ENCODE data around the gene TTBK2.

Gene TTBK2

DNA sequence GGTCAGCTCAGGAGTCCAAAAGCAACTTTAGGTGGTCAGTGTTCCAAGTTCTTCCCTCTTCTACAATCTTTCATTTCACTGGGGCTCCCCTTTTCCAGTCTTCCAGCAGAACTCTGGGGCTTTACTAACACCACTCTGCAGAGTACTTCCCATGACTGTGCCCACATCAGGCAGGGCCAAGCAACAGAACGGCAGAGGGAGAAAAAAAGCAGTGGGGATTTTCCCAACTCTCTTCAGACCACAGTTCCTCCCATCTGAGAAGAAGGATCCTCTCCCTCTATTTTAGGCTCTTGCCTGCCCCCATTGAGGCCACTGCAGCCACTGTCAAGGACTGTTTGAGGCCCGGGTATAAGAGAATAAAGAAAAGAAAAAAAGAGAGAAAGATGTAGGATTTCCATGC is 70.7 kb downstream of the TTBK2 start:
- H3K27ac ChIP-seq: no peak overlapping the region
- H3K9me3 ChIP-seq (ENCODE audit: severe bottlenecking): no peaks in the 10 kb centered on the region
- no peak overlapping the region for H3K4me3 ChIP-seq (ENCODE audit: low read depth, low read length)
- no peaks in the 10 kb centered on the region for H3K36me3 ChIP-seq
- DNase-seq: no peak
- no peak for TF ChIP-seq CTCF (IDR thresholded peaks at IDR 0.05; ENCODE audit: low read depth, low read length)
- H3K27me3 ChIP-seq (ENCODE audit: insufficient read depth, low read depth, severe bottlenecking): no peaks in the 10 kb centered on the region

- no peak overlapping the region for H3K4me3 ChIP-seq (ENCODE audit: low read depth, low read length)
- no peak overlapping the region for H3K27ac ChIP-seq
- H3K9me3 ChIP-seq (ENCODE audit: severe bottlenecking): no peaks in the 10 kb centered on the region
- DNase-seq: no peak
- H3K36me3 ChIP-seq: no peaks in the 10 kb centered on the region
- TF ChIP-seq CTCF (IDR thresholded peaks at IDR 0.05; ENCODE audit: low read depth, low read length): no peak
- H3K27me3 ChIP-seq (ENCODE audit: insufficient read depth, low read depth, severe bottlenecking): no peaks in the 10 kb centered on the region
Measured at GRCh38 chr15:42848846-42849245, 71.7 kb downstream of the TTBK2 start.

DNA sequence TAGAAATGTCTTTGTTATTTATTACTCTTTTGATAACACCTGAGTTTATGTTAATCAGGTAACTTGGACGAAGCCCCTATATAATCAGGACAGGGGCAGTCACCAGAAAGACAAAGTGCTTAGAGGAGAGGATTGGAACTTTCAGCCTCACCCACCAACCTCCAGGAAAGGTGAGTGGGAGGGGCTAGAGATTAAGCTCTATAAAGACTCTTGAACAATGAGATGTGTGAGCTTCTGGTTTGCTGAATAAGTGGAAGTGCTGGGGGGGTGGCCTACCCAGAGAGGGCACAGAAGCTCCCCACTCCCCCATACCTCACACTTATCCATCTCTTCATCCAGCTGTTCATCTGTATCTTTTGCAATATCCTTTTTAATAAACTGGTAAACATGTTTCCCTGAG is 73.9 kb downstream of the TTBK2 start:
- Histone ChIP-seq H3K9me3 (ENCODE audit: severe bottlenecking) (no peaks in the 10 kb centered on the region), H3K27me3 (ENCODE audit: insufficient read depth, low read depth, severe bottlenecking) (no peaks in the 10 kb centered on the region), H3K36me3 (no peaks in the 10 kb centered on the region), H3K27ac (no peak overlapping the region), H3K4me3 (ENCODE audit: low read depth, low read length) (no peak overlapping the region)
- no peak for DNase-seq
- TF ChIP-seq CTCF (IDR thresholded peaks at IDR 0.05; ENCODE audit: low read depth, low read length): no peak

GRCh38 chr15:42845581-42845980 is 75.0 kb downstream of the TTBK2 start:
- H3K27ac ChIP-seq: no peak overlapping the region
- H3K9me3 ChIP-seq (ENCODE audit: severe bottlenecking): no peaks in the 10 kb centered on the region
- TF ChIP-seq CTCF (IDR thresholded peaks at IDR 0.05; ENCODE audit: low read depth, low read length): no peak
- no peaks in the 10 kb centered on the region for H3K27me3 ChIP-seq (ENCODE audit: insufficient read depth, low read depth, severe bottlenecking)
- H3K4me3 ChIP-seq (ENCODE audit: low read depth, low read length): no peak overlapping the region
- no peaks in the 10 kb centered on the region for H3K36me3 ChIP-seq
- no peak for DNase-seq

- no peak for TF ChIP-seq CTCF (IDR thresholded peaks at IDR 0.05; ENCODE audit: low read depth, low read length)
- Histone ChIP-seq H3K4me3 (ENCODE audit: low read depth, low read length) (no peak overlapping the region), H3K27ac (no peak overlapping the region), H3K9me3 (ENCODE audit: severe bottlenecking) (no peaks in the 10 kb centered on the region), H3K36me3 (no peaks in the 10 kb centered on the region), H3K27me3 (ENCODE audit: insufficient read depth, low read depth, severe bottlenecking) (no peaks in the 10 kb centered on the region)
- no peak for DNase-seq
Measured at GRCh38 chr15:42843699-42844098, 76.9 kb downstream of the TTBK2 start.

DNA sequence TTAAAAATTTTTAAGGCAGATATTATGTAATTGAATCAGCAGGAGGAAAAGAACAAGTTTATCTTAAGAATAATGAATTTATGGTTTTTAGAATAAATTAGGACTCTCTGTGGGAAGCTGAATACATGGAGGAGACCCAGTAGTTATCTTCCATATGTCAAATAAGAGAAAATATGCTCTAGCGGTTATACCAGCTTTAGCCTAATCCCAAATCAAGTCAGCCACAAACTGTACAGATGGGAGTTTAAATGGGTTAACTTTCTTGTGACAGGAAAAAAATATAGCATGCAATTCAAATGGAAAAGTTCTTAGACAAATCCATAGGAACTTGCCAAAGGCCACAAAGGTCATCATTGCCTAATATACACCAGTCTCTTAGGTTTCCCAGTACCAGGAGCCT is 84.3 kb downstream of the TTBK2 start:
- Histone ChIP-seq H3K27me3 (ENCODE audit: insufficient read depth, low read depth, severe bottlenecking) (no peaks in the 10 kb centered on the region), H3K4me3 (ENCODE audit: low read depth, low read length) (no peak overlapping the region), H3K9me3 (ENCODE audit: severe bottlenecking) (no peaks in the 10 kb centered on the region), H3K36me3 (no peaks in the 10 kb centered on the region), H3K27ac (peak overlapping the region; percentile 6; the same call in 1 of the 2 replicates)
- no peak for TF ChIP-seq CTCF (IDR thresholded peaks at IDR 0.05; ENCODE audit: low read depth, low read length)
- no peak for DNase-seq

All from WERI-Rb-1 (cell line).